Epithelial cell of prostate (primary cell): ENCODE measurements around the gene SNORC.

Experiments used
- DNase-seq: peaks from one replicate; pipeline ENCODE4 v3.0.0-alpha.2; 2011; ENCODE audit warnings: low read depth, low spot score
- H3K27ac ChIP-seq: fragments of 450-650 bp; 2 replicates; pipeline ENCODE4 v1.5.1; 2017; ENCODE audit warnings: mild to moderate bottlenecking

SNORC gene

GRCh38 chr2:232880764-232881351 is 10.8 kb downstream of the SNORC start:
- H3K27ac ChIP-seq = no peak overlapping the region
- no peak for DNase-seq

DNA sequence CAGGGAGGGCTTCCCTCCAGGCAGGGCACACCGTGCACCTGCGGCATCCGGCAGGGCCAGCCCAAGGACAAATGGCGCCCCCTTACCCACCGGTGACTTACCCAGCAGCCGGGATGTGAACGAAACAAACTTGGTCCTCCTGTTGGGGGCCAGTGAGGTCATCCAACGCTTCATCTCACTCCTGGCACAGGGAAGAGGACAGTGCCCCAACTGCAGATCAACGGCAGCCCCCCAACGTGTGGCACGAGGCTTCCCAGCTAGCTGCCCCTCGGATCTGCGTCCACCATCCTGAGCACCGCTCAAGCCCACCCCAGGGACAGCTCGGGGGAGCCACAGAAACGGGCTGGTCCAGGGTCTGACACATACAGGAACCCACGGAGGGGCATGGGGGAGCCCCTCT is 12.0 kb downstream of the SNORC start:
- H3K27ac ChIP-seq = no peak overlapping the region
- DNase-seq = no peak

DNA sequence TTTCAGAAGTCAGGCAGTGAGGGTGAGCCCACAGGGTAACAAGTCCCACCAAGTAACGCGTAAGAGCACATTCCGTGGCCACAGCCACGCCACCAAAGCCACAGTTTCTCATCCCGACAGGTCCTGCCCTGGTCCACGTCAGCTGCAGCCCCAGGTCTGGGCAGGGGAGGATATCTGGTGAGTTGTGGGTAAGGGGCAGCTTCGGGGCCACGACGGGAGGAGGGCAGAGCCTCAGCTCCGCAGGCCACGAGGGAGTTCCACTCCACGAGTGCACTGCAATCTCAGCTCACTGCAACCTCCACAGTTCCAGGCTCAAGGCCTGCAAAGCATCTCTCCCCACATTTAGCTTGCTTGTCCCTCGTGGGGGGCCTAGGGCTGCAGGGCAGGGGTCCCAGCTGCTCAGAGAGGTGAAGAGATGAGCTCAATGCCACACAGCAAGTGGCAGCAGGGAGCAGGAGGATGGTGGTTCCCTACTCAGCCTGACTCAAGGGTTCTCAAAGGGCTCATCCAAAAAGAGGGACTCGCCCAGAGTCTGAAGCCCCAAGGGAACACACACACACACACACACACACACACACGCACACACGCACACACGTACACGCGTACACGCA is 12.5 kb downstream of the SNORC start:
- H3K27ac ChIP-seq = no peak overlapping the region

GRCh38 chr2:232883116-232883721 is 13.2 kb downstream of the SNORC start:
- DNase-seq = no peak
- H3K27ac ChIP-seq = no peak overlapping the region

More for the DNA sequence above, 12.5 kb downstream of the SNORC start:
- no peak for DNase-seq

- H3K27ac ChIP-seq = no peak overlapping the region
- DNase-seq = no peak
These were observed 13.9 kb downstream of the SNORC start for GRCh38 chr2:232884001-232884421.

- H3K27ac ChIP-seq = no peak overlapping the region
- no peak for DNase-seq
These were observed 14.6 kb downstream of the SNORC start for GRCh38 chr2:232884549-232885263.

GRCh38 chr2:232885264-232885961 is 15.3 kb downstream of the SNORC start:
- no peak for DNase-seq
- H3K27ac ChIP-seq = no peak overlapping the region

- no peak for DNase-seq
- no peak overlapping the region for H3K27ac ChIP-seq
These were observed 16.1 kb downstream of the SNORC start for GRCh38 chr2:232886176-232886575.

DNA sequence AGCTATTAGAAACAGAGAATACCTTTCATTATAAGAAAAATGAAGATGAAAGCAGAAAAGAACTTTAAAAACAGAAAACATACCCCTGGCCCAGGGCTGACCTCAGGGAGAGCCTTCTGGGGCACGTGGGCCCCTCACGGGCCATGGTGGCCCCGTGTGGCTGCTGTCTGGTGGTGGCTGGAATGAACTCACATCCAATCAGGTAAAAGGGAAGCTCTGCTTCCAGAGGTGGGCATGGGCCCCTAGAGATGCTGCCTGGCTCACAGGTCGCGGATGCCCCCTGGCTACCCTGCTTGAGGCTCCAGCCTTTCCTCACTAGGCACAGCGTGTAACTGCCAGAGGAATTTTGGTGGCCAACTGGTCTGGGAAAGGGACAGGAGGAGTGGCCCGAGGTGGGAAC is 16.6 kb downstream of the SNORC start:
- no peak for DNase-seq
- H3K27ac ChIP-seq = no peak overlapping the region

DNA sequence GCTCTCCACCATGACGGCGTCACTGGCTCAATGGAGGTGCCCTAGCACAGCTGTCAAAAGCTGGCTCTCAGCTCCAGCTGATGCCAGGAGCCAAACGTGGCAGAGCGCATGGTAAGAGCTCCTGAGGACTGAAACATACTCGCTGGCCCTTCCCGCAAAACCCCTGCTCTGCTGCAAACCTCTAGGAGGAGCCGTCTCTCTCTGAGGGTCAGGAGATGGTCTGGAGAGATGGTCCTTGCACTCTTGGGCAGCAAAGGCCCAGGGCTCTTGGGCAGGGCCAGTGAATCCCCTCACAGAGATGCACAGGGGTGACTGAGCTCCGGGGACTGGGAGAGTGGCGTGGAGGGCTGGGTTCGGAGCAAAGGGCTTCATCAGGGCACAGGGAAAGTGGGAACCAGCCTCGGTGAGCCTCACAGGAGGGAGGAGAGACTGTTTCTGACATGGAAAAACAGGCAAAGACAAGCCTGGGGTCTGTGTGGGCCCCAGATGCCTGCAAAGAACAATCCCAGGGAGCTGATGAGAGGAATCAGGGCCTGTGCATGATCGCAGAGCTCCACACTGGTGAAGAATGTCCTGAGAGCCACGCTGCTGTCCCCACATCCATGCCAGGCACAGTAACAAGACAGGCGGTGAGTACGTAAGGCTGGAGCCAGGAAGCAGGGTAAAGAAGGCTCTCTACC is 17.2 kb downstream of the SNORC start:
- no peak overlapping the region for H3K27ac ChIP-seq
- DNase-seq = no peak

DNA sequence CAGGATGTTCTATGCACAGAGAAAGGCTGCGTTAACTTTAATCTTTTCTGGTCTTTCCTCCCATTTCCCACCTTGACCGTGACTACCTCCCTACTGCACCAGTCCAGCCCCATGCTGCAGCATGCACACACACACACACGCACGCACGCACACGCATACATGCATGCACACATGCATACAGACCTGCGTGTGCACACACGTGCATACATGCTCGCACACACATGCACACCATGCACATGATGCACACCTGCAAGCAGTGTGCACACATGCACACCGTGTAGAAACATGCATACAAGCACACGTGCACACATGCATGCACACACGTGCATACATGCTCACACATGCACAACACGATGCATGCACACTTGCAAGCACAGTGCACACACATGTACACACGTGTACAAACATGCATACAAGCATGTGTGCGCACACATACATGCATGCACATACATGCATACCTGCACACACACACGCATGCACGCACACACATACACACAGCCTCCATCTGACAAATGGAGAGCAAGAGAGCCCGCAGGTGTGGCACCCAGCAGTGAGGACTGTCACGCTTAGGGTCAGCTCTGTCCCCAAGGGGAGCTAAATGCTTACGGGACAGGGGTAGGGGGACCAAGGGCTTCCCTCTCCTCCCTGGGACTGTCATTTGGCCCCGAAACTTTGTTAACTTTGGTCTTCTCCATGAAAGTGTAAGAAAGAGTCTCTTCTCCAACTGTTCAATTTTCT is 18.2 kb downstream of the SNORC start:
- no peak for DNase-seq

DNA sequence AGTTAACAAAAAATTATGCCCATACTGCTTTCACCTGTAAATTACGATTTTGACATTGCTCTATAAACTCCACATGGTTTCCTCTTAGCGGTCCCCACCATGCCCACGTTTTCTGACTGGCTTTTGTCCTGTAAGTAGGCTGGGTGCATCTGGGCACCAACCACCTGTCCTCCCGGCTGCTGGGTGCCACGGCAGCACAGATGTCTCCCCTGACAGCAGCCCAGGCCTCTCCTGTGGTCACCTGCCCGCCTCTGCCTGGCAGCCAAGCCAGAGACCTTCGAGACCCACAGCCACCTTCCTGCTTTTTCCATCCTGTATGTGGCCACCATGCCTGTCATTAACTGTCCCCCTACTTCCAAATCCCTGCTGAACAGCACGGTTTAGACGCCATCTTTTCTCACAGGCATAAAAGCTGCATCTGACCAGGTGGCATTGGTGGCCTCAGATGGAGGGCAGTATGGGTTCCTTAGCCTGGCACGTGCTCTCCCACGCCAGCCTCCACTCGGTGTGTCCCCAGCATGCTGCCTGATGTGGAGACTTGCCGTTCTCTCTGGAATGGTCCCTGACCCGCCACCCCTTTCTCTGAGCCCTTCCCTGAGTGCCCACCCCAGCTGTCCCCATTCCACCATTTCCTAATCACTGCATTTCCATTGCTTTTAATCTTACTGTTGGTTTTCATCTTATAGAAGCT is 18.9 kb downstream of the SNORC start:
- H3K27ac ChIP-seq = no peak overlapping the region
- no peak for DNase-seq

More for the DNA sequence above, 18.2 kb downstream of the SNORC start:
- no peak overlapping the region for H3K27ac ChIP-seq

GRCh38 chr2:232889876-232890401 is 19.9 kb downstream of the SNORC start:
- no peak overlapping the region for H3K27ac ChIP-seq

DNA sequence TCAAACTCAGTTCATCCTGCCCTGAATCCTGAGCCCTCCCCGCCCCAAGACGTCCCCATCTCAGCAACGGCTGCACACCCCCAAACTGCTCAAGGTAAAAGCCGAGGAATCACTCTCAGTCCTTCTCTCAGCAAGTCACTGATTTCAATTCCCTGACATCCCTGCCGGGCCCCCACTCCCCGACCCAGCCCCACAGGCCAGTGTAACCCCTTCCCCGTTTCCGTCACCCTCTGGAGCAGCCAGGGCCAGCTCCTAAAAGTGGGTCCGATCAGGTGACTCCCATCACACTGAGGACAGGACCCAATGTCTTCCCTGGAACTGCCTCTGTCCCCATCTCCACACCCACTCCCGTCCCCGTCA is 20.5 kb downstream of the SNORC start:
- no peak overlapping the region for H3K27ac ChIP-seq
- DNase-seq = no peak

More at GRCh38 chr2:232889876-232890401, 19.9 kb downstream of the SNORC start:
- DNase-seq = no peak

DNA sequence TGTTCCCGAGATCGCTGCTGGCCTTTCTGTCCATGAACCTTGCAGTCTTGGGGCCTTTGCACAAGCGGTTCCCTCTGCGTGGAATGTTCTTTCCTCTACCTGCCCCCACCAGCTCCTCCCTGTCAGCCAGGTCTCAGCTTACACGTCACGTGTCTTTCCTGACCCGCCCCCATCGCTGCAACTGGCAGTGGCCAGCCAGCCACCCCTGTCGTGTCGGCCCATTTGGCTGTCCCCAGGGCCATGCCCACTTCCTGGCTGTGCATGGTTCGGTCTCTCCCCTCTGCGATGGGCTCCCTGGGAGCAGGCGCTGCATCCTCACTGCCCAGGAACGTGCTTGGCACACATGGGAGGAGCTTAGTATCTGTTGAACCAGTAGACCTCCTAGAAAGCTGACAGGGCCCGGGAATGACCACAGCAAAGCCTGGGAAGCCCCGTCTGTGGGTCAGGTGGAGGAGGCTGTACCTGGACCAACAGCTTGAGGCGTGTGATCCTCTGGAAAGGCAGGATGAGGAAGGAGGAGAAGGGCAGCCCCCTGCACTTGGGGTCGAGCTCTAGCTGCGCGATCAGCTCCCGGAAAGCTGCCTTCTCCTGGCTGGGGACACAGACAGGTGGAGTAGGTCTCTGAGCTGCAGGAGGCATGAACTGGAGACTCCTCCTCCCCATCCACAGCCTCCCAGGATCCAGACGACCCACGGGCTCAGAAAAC is 21.0 kb downstream of the SNORC start:
- DNase-seq = peak; percentile 16
- peak overlapping the region; percentile 33 for H3K27ac ChIP-seq

- DNase-seq = peak; percentile 53
These were observed 21.6 kb downstream of the SNORC start for GRCh38 chr2:232891621-232892071.

DNA sequence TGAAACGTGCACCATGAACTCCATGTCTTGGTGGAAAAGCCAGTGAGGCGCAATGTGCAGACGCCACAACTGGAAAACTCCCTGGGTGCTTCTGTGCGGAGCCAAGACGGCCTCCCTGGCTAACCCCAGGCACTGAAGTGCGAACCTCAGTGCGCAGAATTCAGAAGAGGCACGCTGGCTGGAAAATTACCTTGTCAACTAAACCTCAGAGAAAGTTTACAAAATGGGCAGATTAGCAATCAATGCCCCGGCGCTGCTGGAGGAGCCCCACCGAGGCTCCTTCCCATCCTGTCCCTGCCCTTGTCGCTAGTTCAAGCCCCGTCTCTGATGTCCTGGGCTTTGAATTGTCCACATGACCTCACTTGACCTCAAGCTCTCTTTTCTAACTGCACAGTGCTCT is 22.2 kb downstream of the SNORC start:
- DNase-seq = no peak
- no peak overlapping the region for H3K27ac ChIP-seq

More at GRCh38 chr2:232891621-232892071, 21.6 kb downstream of the SNORC start:
- H3K27ac ChIP-seq = peak overlapping the region; percentile 33

DNA sequence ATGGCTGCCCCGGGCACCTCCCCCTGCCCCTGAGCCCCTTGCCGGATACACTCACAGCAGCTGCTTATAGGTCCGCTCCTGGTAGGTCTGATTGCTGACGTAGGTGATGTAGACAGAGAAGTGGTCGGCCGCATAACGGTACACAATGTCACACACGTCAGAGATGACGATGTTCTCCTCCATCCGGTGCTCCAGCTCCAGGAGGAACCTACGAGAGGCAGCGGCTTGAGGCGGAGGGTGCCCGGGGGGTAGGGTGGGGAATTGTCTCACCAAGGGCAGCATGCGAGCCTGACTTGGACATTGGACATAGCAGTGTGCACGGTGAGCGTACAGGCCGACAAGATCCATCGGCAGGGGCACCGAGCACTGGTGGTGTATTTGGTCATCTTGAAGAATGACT is 22.8 kb downstream of the SNORC start:
- no peak overlapping the region for H3K27ac ChIP-seq
- no peak for DNase-seq
